RWPE2 (cell line): ENCODE results near the gene FOXN3.

Source experiments
- ATAC-seq: fragments of 200-7000 bp; cut with Tn5 transposase; 3 replicates; pipeline ENCODE4 v1.9.1; 2021; ENCODE audit warnings: low read depth
- DNase-seq: peaks from one replicate; pipeline ENCODE4 v3.0.0-alpha.2; 2020; ENCODE audit warnings: low spot score
- H3K27ac ChIP-seq: fragments of 450-650 bp; 2 replicates; pipeline ENCODE4 v1.5.1; 2017; ENCODE audit warnings: mild to moderate bottlenecking; ENCODE audit not compliant: poor library complexity, severe bottlenecking
- H3K27me3 ChIP-seq: fragments of 250-450 bp; sonication (Bioruptor Pico); 2 replicates; pipeline ENCODE4 v1.5.1; 2021; ENCODE audit warnings: mild to moderate bottlenecking, moderate library complexity; ENCODE audit not compliant: insufficient read depth, poor library complexity, severe bottlenecking
- H3K36me3 ChIP-seq: fragments of 250-450 bp; sonication (Bioruptor Pico); 2 replicates; pipeline ENCODE4 v1.5.1; 2020; ENCODE audit warnings: low read depth, mild to moderate bottlenecking, moderate library complexity
- H3K4me1 ChIP-seq: fragments of 250-450 bp; sonication (Bioruptor Pico); 2 replicates; pipeline ENCODE4 v1.5.1; 2021; ENCODE audit warnings: mild to moderate bottlenecking, moderate library complexity; ENCODE audit not compliant: insufficient read depth, poor library complexity, severe bottlenecking
- H3K4me3 ChIP-seq: fragments of 250-450 bp; sonication (Bioruptor Pico); 2 replicates; pipeline ENCODE4 v1.5.1; 2021; ENCODE audit warnings: mild to moderate bottlenecking, moderate library complexity; ENCODE audit not compliant: severe bottlenecking
- H3K9me3 ChIP-seq: fragments of 250-450 bp; sonication (Bioruptor Pico); 2 replicates; pipeline ENCODE4 v1.5.1; 2021; ENCODE audit warnings: mild to moderate bottlenecking, moderate library complexity; ENCODE audit not compliant: severe bottlenecking
- TF ChIP-seq, protein P1 (sequence below): fragments of 450-650 bp; IDR thresholded peaks from one replicate; pipeline ENCODE4 v1.5.1; 2017; ENCODE audit warnings: mild to moderate bottlenecking, moderate library complexity; ENCODE audit not compliant: poor library complexity, severe bottlenecking

Gene FOXN3

DNA sequence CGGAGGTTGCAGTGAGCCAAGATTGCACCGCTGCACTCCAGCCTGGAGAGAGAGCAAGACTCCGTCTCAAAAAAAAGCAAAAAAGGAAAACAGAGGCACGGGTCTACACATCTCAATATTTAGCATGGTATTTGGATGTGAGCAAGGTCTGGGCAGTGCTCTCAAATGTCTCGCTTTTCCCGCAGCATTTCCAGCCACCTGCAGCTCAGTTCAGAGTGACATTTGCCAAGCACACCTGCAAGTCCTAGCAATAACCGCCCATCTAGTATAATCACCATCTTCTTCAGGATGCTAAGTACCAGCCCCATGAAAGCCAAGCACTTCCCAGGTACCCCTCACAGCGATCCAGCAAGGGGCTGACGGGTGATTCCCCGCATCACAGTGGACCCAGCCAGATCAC, 69.1 kb downstream of the FOXN3 start:
- Histone ChIP-seq H3K36me3 (peaks cover 17% of the 10 kb centered on the region), H3K4me1 (peaks cover 3% of the 10 kb centered on the region), H3K4me3 (no peak overlapping the region), H3K27me3 (no peaks in the 10 kb centered on the region), H3K9me3 (no peaks in the 10 kb centered on the region), H3K27ac (no peak overlapping the region)
- TF ChIP-seq, protein P1, sequence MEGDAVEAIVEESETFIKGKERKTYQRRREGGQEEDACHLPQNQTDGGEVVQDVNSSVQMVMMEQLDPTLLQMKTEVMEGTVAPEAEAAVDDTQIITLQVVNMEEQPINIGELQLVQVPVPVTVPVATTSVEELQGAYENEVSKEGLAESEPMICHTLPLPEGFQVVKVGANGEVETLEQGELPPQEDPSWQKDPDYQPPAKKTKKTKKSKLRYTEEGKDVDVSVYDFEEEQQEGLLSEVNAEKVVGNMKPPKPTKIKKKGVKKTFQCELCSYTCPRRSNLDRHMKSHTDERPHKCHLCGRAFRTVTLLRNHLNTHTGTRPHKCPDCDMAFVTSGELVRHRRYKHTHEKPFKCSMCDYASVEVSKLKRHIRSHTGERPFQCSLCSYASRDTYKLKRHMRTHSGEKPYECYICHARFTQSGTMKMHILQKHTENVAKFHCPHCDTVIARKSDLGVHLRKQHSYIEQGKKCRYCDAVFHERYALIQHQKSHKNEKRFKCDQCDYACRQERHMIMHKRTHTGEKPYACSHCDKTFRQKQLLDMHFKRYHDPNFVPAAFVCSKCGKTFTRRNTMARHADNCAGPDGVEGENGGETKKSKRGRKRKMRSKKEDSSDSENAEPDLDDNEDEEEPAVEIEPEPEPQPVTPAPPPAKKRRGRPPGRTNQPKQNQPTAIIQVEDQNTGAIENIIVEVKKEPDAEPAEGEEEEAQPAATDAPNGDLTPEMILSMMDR, result no peak
- ATAC-seq (no peak), DNase-seq (no peak)

DNA sequence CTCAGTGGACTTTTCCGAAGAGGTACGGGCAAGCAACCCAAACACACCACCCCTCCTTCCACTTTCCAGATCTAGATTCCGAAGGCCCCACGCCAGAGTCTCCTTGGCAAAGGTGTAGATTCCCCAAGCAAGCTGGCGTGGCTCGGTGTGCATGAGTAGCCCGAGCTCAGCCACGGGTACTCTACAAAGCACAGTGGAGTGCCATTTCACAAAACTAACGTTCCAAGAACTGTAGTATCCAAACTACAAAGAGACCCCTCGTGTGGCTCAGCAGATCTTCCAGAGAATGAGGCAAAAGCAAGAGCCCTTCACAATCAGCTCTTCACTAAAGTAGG, 72.1 kb downstream of the FOXN3 start:
- ATAC-seq, result no peak
- H3K27me3 ChIP-seq, result no peaks in the 10 kb centered on the region
- DNase-seq, result no peak
- TF ChIP-seq, protein P1, result no peak
- H3K4me1 ChIP-seq, result peaks cover 8% of the 10 kb centered on the region
- H3K27ac ChIP-seq, result no peak overlapping the region
- no peaks in the 10 kb centered on the region for H3K9me3 ChIP-seq
- H3K4me3 ChIP-seq, result no peak overlapping the region
- H3K36me3 ChIP-seq, result peaks cover 7% of the 10 kb centered on the region

DNA sequence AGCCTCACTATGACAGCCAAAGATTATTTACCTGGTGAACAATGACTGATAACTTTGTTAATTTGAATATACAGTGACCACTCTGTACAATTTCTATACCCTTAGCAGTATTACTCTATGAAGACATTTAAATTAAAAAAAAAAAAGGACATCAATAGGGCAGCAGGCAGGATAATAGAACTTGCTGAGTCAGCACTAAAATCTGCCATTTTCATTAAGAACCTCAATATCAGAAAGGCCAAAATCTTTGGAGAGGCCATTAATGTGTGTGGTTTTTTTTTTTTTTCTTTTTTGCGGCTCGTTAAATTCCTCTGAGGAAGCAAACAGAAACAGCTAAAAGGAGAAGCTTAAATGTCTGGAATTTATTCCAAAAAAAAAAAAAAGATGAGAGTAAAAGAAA, 73.7 kb downstream of the FOXN3 start:
- ATAC-seq, result no peak

DNA sequence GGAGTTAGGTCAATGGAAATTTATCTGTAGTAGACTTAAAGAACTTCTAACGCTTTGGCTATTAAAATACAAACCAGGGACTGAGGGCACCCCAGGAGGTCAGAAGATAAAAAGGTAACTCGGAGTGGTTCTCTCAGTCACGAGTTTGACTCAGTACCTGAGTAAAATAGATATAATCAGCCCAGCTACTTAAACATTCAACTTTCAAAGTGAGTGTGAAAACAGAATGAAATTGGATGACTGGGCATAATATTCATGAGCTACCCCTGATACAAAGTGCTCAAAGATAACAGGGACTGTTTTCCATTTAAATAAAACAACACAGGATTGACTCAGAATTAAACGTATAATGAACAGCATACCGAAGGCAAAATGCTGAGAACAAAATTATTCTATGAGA, 75.0 kb downstream of the FOXN3 start:
- Histone ChIP-seq H3K27me3 (no peaks in the 10 kb centered on the region), H3K36me3 (no peaks in the 10 kb centered on the region)

More for the DNA sequence above, 73.7 kb downstream of the FOXN3 start:
- H3K4me1 ChIP-seq, result peaks cover 11% of the 10 kb centered on the region
- TF ChIP-seq, protein P1, result no peak
- H3K36me3 ChIP-seq, result no peaks in the 10 kb centered on the region
- H3K27ac ChIP-seq, result no peak overlapping the region
- H3K9me3 ChIP-seq, result no peaks in the 10 kb centered on the region
- no peak for DNase-seq
- no peak overlapping the region for H3K4me3 ChIP-seq
- no peaks in the 10 kb centered on the region for H3K27me3 ChIP-seq

More for the DNA sequence above, 75.0 kb downstream of the FOXN3 start:
- ATAC-seq, result no peak
- no peak overlapping the region for H3K27ac ChIP-seq
- peaks cover 11% of the 10 kb centered on the region for H3K4me1 ChIP-seq
- no peaks in the 10 kb centered on the region for H3K9me3 ChIP-seq
- no peak for DNase-seq
- no peak overlapping the region for H3K4me3 ChIP-seq
- TF ChIP-seq, protein P1, result no peak
